Measurements from ENCODE around the gene HSD17B1.
"Not testable (repeated sequence)": the region's sequence is repeated elsewhere in the genome, so short reads cannot be mapped to it uniquely, and the experiment has no call there.

The HSD17B1 gene

GRCh38 chr17:42525221-42525620 is 27.5 kb upstream of the HSD17B1 start:
- DNase-seq (ENCODE audit: low spot score), result no peak

- DNase-seq (ENCODE audit: low spot score), result no peak
These were observed 26.7 kb upstream of the HSD17B1 start for GRCh38 chr17:42526031-42526444.

DNA sequence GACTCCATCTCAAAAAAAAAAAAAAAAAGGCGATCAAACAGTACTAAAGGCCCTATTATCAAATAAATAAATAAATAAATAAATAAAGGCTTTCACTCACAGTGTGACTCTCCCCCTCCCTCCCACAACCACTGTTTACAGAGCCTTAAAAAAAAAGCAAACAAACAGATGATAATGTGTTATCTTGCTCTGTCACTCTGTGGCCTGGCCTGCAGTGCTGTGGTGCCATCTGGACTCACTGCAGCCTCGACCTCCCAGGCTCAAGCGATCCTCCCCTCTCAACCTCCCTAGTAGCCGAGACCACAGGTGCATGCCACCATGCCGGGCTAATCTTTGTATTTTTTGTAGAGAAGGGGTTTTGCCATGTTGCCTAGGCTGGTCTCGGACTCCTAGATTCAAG is 24.8 kb upstream of the HSD17B1 start:
- no peak for DNase-seq (ENCODE audit: low spot score)

GRCh38 chr17:42529061-42529460 is 23.7 kb upstream of the HSD17B1 start:
- DNase-seq (ENCODE audit: low spot score), result no peak

- DNase-seq (ENCODE audit: low spot score), result no peak
These were observed 21.7 kb upstream of the HSD17B1 start for GRCh38 chr17:42530952-42531454.

GRCh38 chr17:42531455-42532354 is 21.0 kb upstream of the HSD17B1 start:
- peak; percentile 65 for DNase-seq (ENCODE audit: low spot score)

GRCh38 chr17:42535155-42536047 is 17.3 kb upstream of the HSD17B1 start:
- no peak for DNase-seq (ENCODE audit: low spot score)

DNA sequence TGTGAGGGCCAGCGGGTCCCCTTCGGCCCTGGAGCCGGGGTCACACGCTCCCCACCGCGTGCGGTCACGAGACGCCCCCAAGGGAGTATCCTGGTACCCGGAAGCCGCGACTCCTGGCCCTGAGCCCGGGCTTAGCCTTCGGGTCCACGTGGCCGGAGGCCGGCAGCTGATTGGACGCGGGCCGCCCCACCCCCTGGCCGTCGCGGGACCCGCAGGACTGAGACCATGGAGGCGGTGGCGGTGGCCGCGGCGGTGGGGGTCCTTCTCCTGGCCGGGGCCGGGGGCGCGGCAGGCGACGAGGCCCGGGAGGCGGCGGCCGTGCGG is 16.7 kb upstream of the HSD17B1 start, which contains the start of gene NAGLU:
TSS of gene NAGLU (plus strand) at position 194 of the 324 bp plus-strand sequence. CDS start at position 226, 32 bp downstream.
- peak; percentile 81 for DNase-seq (ENCODE audit: low spot score)

- peak; percentile 79 for DNase-seq (ENCODE audit: low spot score)
These were observed 16.2 kb upstream of the HSD17B1 start for GRCh38 chr17:42536372-42537155.

GRCh38 chr17:42537156-42537805 is 15.4 kb upstream of the HSD17B1 start:
- no peak for DNase-seq (ENCODE audit: low spot score)

- no peak for DNase-seq (ENCODE audit: low spot score)
These were observed 14.8 kb upstream of the HSD17B1 start for GRCh38 chr17:42537826-42538451.

- no peak for DNase-seq (ENCODE audit: low spot score)
These were observed 14.2 kb upstream of the HSD17B1 start for GRCh38 chr17:42538482-42538881.

GRCh38 chr17:42540558-42540957 is 12.2 kb upstream of the HSD17B1 start:
- DNase-seq (ENCODE audit: low spot score), result not testable (repeated sequence)

- DNase-seq (ENCODE audit: low spot score), result peak; percentile 97
These were observed 11.5 kb upstream of the HSD17B1 start for GRCh38 chr17:42541041-42541833.

DNA sequence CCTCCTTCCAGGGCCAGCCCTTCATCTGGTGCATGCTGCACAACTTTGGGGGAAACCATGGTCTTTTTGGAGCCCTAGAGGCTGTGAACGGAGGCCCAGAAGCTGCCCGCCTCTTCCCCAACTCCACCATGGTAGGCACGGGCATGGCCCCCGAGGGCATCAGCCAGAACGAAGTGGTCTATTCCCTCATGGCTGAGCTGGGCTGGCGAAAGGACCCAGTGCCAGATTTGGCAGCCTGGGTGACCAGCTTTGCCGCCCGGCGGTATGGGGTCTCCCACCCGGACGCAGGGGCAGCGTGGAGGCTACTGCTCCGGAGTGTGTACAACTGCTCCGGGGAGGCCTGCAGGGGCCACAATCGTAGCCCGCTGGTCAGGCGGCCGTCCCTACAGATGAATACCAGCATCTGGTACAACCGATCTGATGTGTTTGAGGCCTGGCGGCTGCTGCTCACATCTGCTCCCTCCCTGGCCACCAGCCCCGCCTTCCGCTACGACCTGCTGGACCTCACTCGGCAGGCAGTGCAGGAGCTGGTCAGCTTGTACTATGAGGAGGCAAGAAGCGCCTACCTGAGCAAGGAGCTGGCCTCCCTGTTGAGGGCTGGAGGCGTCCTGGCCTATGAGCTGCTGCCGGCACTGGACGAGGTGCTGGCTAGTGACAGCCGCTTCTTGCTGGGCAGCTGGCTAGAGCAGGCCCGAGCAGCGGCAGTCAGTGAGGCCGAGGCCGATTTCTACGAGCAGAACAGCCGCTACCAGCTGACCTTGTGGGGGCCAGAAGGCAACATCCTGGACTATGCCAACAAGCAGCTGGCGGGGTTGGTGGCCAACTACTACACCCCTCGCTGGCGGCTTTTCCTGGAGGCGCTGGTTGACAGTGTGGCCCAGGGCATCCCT is 9.3 kb upstream of the HSD17B1 start:
- DNase-seq (ENCODE audit: low spot score), result no peak

- no peak for DNase-seq (ENCODE audit: low spot score)
These were observed 7.8 kb upstream of the HSD17B1 start for GRCh38 chr17:42544874-42545283.

- DNase-seq (ENCODE audit: low spot score), result not testable (repeated sequence)
These were observed 6.8 kb upstream of the HSD17B1 start for GRCh38 chr17:42545755-42546505.

DNA sequence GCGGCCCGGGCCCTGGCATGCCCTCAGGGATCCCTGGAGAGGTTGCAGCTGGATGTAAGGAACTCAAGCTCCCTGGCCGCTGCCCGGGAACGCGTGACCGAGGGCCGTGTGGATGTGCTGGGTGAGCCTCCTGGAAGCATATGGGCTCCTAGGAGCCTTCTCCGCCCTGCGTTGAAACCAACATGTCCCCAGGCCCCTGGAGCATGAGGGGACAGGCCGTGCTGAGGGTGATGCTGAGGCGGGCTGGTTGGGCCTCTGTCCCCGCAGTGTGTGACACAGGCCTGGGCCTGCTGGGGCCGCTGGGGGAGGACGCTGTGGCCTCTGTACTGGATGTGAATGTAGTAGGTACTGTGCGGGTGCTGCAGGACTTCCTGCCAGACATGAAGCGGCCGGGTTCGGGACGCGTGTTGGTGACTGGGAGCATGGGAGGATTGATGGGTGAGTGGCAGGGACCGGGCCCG is 5.7 kb upstream of the HSD17B1 start:
- no peak for DNase-seq (ENCODE audit: low spot score)
